SU-DHL-6 (cell line): ENCODE data around the gene MYLK.

Experiments used
- CTCF ChIP-seq: fragments of 200-600 bp; sonication (generic); IDR thresholded peaks from one replicate; pipeline ENCODE4 v1.5.1; 2017; ENCODE audit warnings: antibody characterized with exemption, mild to moderate bottlenecking, low read length, moderate library complexity; ENCODE audit not compliant: insufficient read depth, poor library complexity, severe bottlenecking
- EZH2phosphoT487 ChIP-seq: fragments of 200-600 bp; sonication (generic), shearing (Covaris generic); conservative IDR thresholded peaks from 2 replicates; pipeline ENCODE4 v1.6.1; 2018; ENCODE audit warnings: mild to moderate bottlenecking, antibody characterized with exemption, low read length, moderate library complexity, mixed read lengths

GRCh38 chr3:123914829-123915228 is 30.7 kb upstream of the MYLK start:
- TF ChIP-seq CTCF (no peak), EZH2phosphoT487 (no peak)
